Superior temporal gyrus (tissue), 1 donor: ENCODE results near the gene FNBP1.

Experiments used
- DNase-seq: peaks from one replicate; pipeline ENCODE4 v3.0.0-alpha.2; 2016; ENCODE audit errors: extremely low spot score

FNBP1 gene

GRCh38 chr9:130045725-130046450 is 2.9 kb upstream of the FNBP1 start:
- DNase-seq: no peak

GRCh38 chr9:130043654-130044623 is 950 bp upstream of the FNBP1 start:
- no peak for DNase-seq

- no peak for DNase-seq
Measured at GRCh38 chr9:130042406-130042884, 544 bp downstream of the FNBP1 start.

GRCh38 chr9:130041648-130042405 is 1.2 kb downstream of the FNBP1 start:
- DNase-seq: peak; percentile 53

GRCh38 chr9:130040984-130041647 is 1.9 kb downstream of the FNBP1 start:
- DNase-seq: peak; percentile 47

GRCh38 chr9:130039528-130040147 is 3.4 kb downstream of the FNBP1 start:
- peak; percentile 64 for DNase-seq

GRCh38 chr9:130036099-130036498 is 6.9 kb downstream of the FNBP1 start:
- DNase-seq: no peak

GRCh38 chr9:130034570-130034969 is 8.4 kb downstream of the FNBP1 start:
- no peak for DNase-seq

GRCh38 chr9:130030651-130031127 is 12.3 kb downstream of the FNBP1 start:
- DNase-seq: no peak

- DNase-seq: no peak
Measured at GRCh38 chr9:130029223-130029973, 13.6 kb downstream of the FNBP1 start.

GRCh38 chr9:130028493-130029222 is 14.3 kb downstream of the FNBP1 start:
- no peak for DNase-seq

GRCh38 chr9:130027533-130028365 is 15.2 kb downstream of the FNBP1 start:
- no peak for DNase-seq

GRCh38 chr9:130026583-130027340 is 16.2 kb downstream of the FNBP1 start:
- DNase-seq: no peak

- DNase-seq: no peak
Measured at GRCh38 chr9:130024597-130024994, 18.4 kb downstream of the FNBP1 start.

- DNase-seq: no peak
Measured at GRCh38 chr9:130023994-130024596, 18.9 kb downstream of the FNBP1 start.

- DNase-seq: no peak
Measured at GRCh38 chr9:130023144-130023787, 19.7 kb downstream of the FNBP1 start.
